ENCODE results near the gene RND1. TPM values are rescaled to one million over a fixed set of nuclear protein-coding genes. Genes with fewer than 3 reads are reported as not detected.
A peak's percentile ranks its signal among the peaks of the same experiment; 100 is the strongest.
"Not testable (repeated sequence)": the region's sequence is repeated elsewhere in the genome, so short reads cannot be mapped to it uniquely, and the experiment has no call there.

RND1 gene
- total RNA-seq (under 1 TPM; 0.41 to 0.96 (median 0.71) TPM), polyA plus RNA-seq (2.6 TPM)
- long read RNA-seq, donor 1, partial matches to known transcripts = 0 of 1 reads
- long read RNA-seq, donor 1, other reads (novel, unspliced or antisense) = 0 of 1 reads
- long read RNA-seq, donor 2 = 0 reads
- long read RNA-seq, donor 3, transcript RND1-201 (5 exons, 1,681 nt) = major isoform, 5 of 5 reads
- long read RNA-seq, donor 3, partial matches to known transcripts = 0 of 5 reads
- long read RNA-seq, donor 3, other reads (novel, unspliced or antisense) = 0 of 5 reads
- long read RNA-seq, donor 4 = 0 reads

GRCh38 chr12:48865281-48866051 is at the start of gene RND1:
RND1 (minus strand) TSS chr12:48865870; CDS start chr12:48865767, 103 bp downstream.
- no peak within 1 kb of the TSS for H3K27ac ChIP-seq (ENCODE audit: low read length)
- intact Hi-C loops (cut with DNase I) = no loop called here

GRCh38 chr12:48910196-48910595 is 44.5 kb upstream of the RND1 start:
- no peak for ATAC-seq
- intact Hi-C loops (cut with DNase I) = no loop called here
- no peaks in the 10 kb centered on the region for H3K27me3 ChIP-seq (ENCODE audit: control insufficient read depth, insufficient read depth)
- no peaks in the 10 kb centered on the region for H3K9me3 ChIP-seq (ENCODE audit: control insufficient read depth, low read length)
- H3K27ac ChIP-seq (ENCODE audit: low read length) = no peak overlapping the region
- no peak overlapping the region for H3K4me3 ChIP-seq (ENCODE audit: low read length)
- DNase-seq = no peak
- H3K4me1 ChIP-seq (ENCODE audit: control insufficient read depth, insufficient read depth, low read length) = no peaks in the 10 kb centered on the region

More at GRCh38 chr12:48865281-48866051, at the start of gene RND1:
- DNase-seq (peak; percentile 89 to 94 (median 92)), ATAC-seq (peak; percentile 97 to 98)
- Histone ChIP-seq H3K27me3 (ENCODE audit: control insufficient read depth, insufficient read depth) (no peaks in the 10 kb centered on the region), H3K4me3 (ENCODE audit: low read length) (peak within 1 kb of the TSS; percentile 71), H3K9me3 (ENCODE audit: control insufficient read depth, low read length) (no peaks in the 10 kb centered on the region), H3K4me1 (ENCODE audit: control insufficient read depth, insufficient read depth, low read length) (no peaks in the 10 kb centered on the region)
- WGBS = 2% methylated on average over 32 of the region's 32 CpGs

DNA sequence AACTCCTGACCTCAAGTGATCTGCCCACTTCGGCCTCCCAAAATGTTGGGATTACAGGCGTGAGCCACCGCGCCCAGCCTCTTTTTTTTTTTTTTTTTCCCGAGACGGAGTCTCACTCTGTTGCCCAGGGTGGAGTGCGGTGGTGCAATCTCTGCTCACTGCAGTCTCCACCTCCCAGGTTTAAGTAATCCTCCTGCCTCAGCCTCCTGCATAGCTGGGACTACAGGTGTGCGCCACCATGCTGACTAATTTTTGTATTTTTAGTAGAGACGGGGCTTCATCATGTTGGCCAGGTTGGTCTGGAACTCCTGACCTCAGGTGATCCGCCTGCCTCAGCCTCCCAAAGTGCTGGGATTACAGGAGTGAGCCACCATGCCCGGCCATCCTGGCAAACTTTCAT is 44.0 kb upstream of the RND1 start:
- H3K4me3 ChIP-seq (ENCODE audit: low read length); H3K4me1 ChIP-seq (ENCODE audit: control insufficient read depth, insufficient read depth, low read length); H3K9me3 ChIP-seq (ENCODE audit: control insufficient read depth, low read length); H3K27ac ChIP-seq (ENCODE audit: low read length); ATAC-seq; intact Hi-C loops (cut with DNase I); DNase-seq; H3K27me3 ChIP-seq (ENCODE audit: control insufficient read depth, insufficient read depth): not testable (repeated sequence)
- 87% methylated on average over 11 of the region's 11 CpGs for whole genome bisulfite sequencing

GRCh38 chr12:48907245-48907644 is 41.6 kb upstream of the RND1 start:
- intact Hi-C loops (cut with DNase I) = no loop called here
- H3K9me3 ChIP-seq (ENCODE audit: control insufficient read depth, low read length) = no peaks in the 10 kb centered on the region
- 55% methylated on average over 3 of the region's 3 CpGs for WGBS
- no peaks in the 10 kb centered on the region for H3K4me1 ChIP-seq (ENCODE audit: control insufficient read depth, insufficient read depth, low read length)
- no peak for ATAC-seq
- no peaks in the 10 kb centered on the region for H3K27me3 ChIP-seq (ENCODE audit: control insufficient read depth, insufficient read depth)
- no peak for DNase-seq
- no peak overlapping the region for H3K27ac ChIP-seq (ENCODE audit: low read length)
- no peak overlapping the region for H3K4me3 ChIP-seq (ENCODE audit: low read length)

DNA sequence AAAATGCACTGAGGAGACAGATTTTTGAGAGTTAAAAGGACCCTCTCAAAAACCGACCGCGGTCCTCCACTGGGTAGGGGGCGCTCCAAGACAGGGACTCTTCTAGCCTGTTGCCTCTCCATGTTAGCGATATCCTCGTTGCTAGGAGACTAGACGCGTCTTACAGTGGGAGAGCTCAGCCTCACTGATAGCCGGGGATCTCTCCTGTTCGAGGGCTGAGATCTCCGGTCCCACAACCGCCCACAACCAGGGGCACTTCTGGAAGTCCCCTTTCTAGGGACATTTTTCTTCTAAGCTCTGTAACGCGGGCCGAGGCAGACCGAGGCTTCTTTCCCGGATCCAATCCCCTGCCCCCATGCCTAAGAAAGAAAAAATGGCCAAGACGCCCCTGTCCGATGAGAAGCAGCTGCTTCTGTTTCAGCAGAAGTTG is 38.3 kb upstream of the RND1 start:
- Histone ChIP-seq H3K27me3 (ENCODE audit: control insufficient read depth, insufficient read depth) (no peaks in the 10 kb centered on the region), H3K4me1 (ENCODE audit: control insufficient read depth, insufficient read depth, low read length) (no peaks in the 10 kb centered on the region), H3K4me3 (ENCODE audit: low read length) (peak overlapping the region; percentile 35), H3K9me3 (ENCODE audit: control insufficient read depth, low read length) (no peaks in the 10 kb centered on the region), H3K27ac (ENCODE audit: low read length) (no peak overlapping the region)
- DNase-seq = peak; percentile 81 to 92 (median 91)
- intact Hi-C loops (cut with DNase I) = no loop called here
- ATAC-seq = peak; percentile 95 to 96
- WGBS = 1% methylated on average over 19 of the region's 19 CpGs

DNA sequence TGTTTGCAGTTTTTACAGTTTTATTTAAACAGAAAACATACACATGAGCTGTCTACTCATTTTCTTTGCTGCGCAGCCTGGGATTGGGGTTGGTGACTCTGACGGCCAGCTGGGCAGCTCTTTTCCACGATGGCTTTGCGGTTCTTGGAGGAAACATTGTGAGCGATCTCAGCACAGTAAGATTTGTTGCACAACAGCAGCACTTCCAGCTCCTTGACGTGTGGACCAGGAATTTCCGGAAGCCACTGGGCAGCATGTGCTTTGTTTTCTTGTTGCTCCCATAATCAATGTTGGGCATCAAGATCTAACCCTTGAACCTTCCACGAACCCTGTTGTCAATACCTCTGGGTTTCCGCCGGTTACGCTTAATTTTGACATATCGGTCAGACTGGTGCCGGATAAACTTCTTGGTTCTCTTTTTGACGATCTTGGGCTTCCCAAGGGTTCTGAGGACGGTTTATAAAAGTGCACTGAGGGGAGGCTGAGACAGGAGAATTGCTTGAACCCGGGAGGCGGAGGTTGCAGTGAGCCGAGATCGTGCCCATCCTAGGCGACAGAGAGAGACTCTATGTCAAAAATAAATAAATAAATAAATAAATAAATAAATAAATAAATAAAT is 37.8 kb upstream of the RND1 start:
- no peak overlapping the region for H3K27ac ChIP-seq (ENCODE audit: low read length)
- DNase-seq (no peak), ATAC-seq (peak in 1 of 2 donors; percentile 57)
- intact Hi-C loops (cut with DNase I) = no loop called here
- no peaks in the 10 kb centered on the region for H3K9me3 ChIP-seq (ENCODE audit: control insufficient read depth, low read length)
- no peaks in the 10 kb centered on the region for H3K27me3 ChIP-seq (ENCODE audit: control insufficient read depth, insufficient read depth)
- H3K4me1 ChIP-seq (ENCODE audit: control insufficient read depth, insufficient read depth, low read length) = no peaks in the 10 kb centered on the region
- H3K4me3 ChIP-seq (ENCODE audit: low read length) = peak overlapping the region; percentile 35
- 65% methylated on average over 20 of the region's 20 CpGs for WGBS

- H3K4me1 ChIP-seq (ENCODE audit: control insufficient read depth, insufficient read depth, low read length) = no peaks in the 10 kb centered on the region
- WGBS = 93% methylated on average over 2 of the region's 2 CpGs
- no peak overlapping the region for H3K4me3 ChIP-seq (ENCODE audit: low read length)
- no peaks in the 10 kb centered on the region for H3K27me3 ChIP-seq (ENCODE audit: control insufficient read depth, insufficient read depth)
- ATAC-seq = no peak
- H3K27ac ChIP-seq (ENCODE audit: low read length) = no peak overlapping the region
- DNase-seq = no peak
- intact Hi-C loops (cut with DNase I) = no loop called here
- H3K9me3 ChIP-seq (ENCODE audit: control insufficient read depth, low read length) = no peaks in the 10 kb centered on the region
Measured at GRCh38 chr12:48901278-48901677, 35.6 kb upstream of the RND1 start.

GRCh38 chr12:48899651-48900050 is 34.0 kb upstream of the RND1 start:
- ATAC-seq (no peak), DNase-seq (no peak)
- intact Hi-C loops (cut with DNase I) = no loop called here
- Histone ChIP-seq H3K27me3 (ENCODE audit: control insufficient read depth, insufficient read depth) (no peaks in the 10 kb centered on the region), H3K4me1 (ENCODE audit: control insufficient read depth, insufficient read depth, low read length) (no peaks in the 10 kb centered on the region), H3K4me3 (ENCODE audit: low read length) (no peak overlapping the region), H3K9me3 (ENCODE audit: control insufficient read depth, low read length) (no peaks in the 10 kb centered on the region), H3K27ac (ENCODE audit: low read length) (no peak overlapping the region)
- 70% methylated on average over 2 of the region's 2 CpGs for WGBS

DNA sequence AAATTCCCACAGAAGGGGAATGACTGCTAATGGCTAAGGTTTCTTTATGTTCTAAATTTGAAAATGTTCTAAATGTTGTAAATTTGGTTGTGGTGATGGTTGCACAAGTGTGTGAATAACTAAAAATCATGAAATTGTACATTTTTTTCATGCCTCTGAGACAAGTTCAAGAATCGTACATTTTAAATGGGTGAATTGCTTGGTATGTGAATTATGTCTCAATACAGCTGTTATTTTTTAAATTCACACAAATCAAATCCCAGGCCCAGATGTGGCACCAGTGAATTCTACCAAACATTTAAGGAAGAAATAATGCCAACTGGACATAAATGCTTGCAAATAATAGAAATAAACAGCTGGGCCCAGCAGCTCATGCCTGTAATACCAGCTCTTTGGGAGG is 28.6 kb upstream of the RND1 start:
- Histone ChIP-seq H3K27ac (ENCODE audit: low read length) (no peak overlapping the region), H3K4me3 (ENCODE audit: low read length) (no peak overlapping the region), H3K4me1 (ENCODE audit: control insufficient read depth, insufficient read depth, low read length) (no peaks in the 10 kb centered on the region), H3K27me3 (ENCODE audit: control insufficient read depth, insufficient read depth) (no peaks in the 10 kb centered on the region), H3K9me3 (ENCODE audit: control insufficient read depth, low read length) (no peaks in the 10 kb centered on the region)
- 68% methylated on average over 1 of the region's 1 CpG for WGBS
- no peak for ATAC-seq
- intact Hi-C loops (cut with DNase I) = loop anchor here in 1 of 4 donors (5.0 kb wide), 1 partner anchor 37 kb away; no protein-coding TSS in a partner anchor
- no peak for DNase-seq

GRCh38 chr12:48890657-48891418 is 25.2 kb upstream of the RND1 start:
- WGBS = 4% methylated on average over 37 of the region's 37 CpGs
- peak; percentile 98 for ATAC-seq
- intact Hi-C loops (cut with DNase I) = loop anchor here in 3 of 4 donors (2.0 to 5.0 kb wide), 2 partner anchors 34 to 38 kb away; partner anchors contain the start of gene DDX23 (in 2 of the 3)

More at GRCh38 chr12:48890657-48891418, 25.2 kb upstream of the RND1 start:
- Histone ChIP-seq H3K4me1 (ENCODE audit: control insufficient read depth, insufficient read depth, low read length) (no peaks in the 10 kb centered on the region), H3K4me3 (ENCODE audit: low read length) (peak overlapping the region; percentile 46), H3K27ac (ENCODE audit: low read length) (no peak overlapping the region), H3K9me3 (ENCODE audit: control insufficient read depth, low read length) (no peaks in the 10 kb centered on the region), H3K27me3 (ENCODE audit: control insufficient read depth, insufficient read depth) (no peaks in the 10 kb centered on the region)
- peak; percentile 77 to 94 (median 92) for DNase-seq

Data from right cardiac atrium (tissue), 5 donors.